NCI-H1436 treated with DMSO at 0.1 percent for 48 hours (cell line): Measurements from ENCODE around the gene DSCAM.

Experiments used
- DNase-seq: peaks from one replicate; lab custom pipeline; 2025; lab: John Stamatoyannopoulos, UW

DSCAM gene

DNA sequence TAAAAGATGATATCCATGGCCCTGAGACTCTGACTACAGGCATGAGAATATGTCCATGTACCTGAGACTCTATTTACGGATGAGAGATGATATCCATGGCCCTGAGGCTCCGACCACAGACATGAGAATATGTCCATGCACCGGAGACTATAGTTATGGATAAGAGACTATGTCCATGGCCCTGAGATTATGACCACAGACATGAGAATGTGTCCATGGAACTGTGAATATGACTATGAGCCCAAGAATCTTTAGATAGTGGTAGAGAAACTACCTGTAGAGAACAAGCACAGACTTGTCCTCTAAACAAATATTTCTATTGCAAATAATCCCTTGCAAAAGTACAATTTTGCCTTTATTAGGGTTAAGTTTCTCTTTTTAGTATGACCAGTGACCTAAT is 716.5 kb downstream of the DSCAM start:
- DNase-seq, result no peak

DNA sequence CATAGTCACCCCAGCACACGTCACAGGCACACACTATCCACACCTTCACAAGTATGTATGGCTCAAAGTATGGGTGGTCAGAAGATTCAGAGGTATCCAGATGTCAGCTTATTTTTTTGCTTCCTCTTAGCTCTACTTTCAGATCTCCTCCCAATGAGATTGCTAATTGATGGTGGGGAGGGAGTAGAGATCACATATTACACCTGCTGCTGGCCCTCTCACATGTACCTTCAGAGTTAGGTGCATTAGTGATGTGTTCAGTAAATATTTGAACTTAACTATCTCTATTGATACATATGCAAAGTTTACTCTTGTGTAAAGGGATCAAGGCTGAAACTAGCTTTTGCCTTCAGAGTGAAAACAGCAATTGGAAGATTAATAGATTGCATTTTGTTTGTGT is 717.1 kb downstream of the DSCAM start:
- DNase-seq, result no peak

DNA sequence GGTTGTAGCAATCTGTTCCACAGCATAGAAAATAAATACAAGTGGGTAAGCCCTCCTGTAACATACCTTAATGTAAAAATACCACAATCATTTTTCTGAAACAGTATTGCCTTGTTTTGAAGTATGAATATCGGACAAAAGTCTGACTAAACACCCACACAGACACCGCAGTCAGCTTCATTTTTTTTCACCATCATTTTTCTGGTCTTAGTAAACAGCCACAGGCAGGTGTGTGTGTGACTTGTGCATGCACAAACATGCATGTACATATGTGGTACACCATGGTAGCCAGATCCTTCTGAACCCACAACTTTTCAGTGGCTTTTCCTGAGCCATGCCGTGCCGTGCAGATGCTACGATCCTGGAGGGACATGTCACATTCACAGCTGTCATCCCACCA is 718.1 kb downstream of the DSCAM start:
- no peak for DNase-seq

DNA sequence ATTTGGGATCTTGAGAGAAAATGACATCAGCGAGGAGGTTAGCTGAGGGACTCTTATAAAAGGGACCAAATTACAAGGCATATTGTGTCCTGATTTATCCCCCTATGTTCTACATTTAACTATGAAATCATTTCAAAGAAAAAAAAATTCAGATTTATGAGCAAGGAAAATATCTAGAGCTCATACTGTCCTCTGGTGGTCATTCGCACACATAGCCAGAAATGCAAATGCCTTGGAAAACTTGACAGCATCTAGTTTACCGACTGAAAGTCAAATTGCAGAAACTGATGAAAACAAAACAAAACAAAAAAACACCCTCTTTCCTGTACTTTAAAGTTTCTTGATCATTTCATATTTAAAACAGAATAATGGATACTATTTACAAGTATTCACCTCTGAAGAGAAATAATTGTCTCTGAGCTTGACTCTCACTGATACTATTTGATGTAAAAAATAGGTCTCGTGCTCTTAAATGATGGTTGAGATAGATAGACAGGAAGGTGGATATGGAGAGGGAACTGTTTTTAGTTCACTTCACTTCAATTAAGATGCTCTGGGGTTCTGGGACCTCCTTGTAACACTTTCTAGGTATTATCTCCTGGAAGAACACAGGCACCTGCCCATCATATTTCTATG is 725.9 kb downstream of the DSCAM start:
- DNase-seq, result peak; percentile 3

GRCh38 chr21:40118527-40118926 is 728.4 kb downstream of the DSCAM start:
- DNase-seq, result no peak

DNA sequence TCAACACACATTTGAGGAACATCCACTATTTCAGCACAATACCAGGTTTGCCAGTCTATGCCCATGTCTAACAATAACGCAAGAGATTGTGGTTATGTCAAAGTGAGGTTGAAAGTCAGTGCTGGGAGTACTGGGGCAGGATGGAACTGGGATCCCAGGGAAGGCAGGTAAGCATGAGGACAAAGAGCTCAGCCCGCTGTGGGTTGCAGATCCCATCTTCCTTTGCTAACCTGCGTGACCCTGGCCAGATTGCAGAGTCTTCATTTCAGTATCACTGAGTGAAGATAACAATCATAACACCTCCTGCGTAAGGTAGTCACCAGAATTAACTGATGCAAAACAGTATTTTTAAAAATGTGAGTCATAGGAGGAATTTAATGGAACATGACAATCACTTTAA is 729.7 kb downstream of the DSCAM start:
- DNase-seq, result no peak

- no peak for DNase-seq
These were observed 731.2 kb downstream of the DSCAM start for GRCh38 chr21:40115775-40116174.

- DNase-seq, result no peak
These were observed 744.3 kb downstream of the DSCAM start for GRCh38 chr21:40102682-40103081.

- DNase-seq, result no peak
These were observed 747.1 kb downstream of the DSCAM start for GRCh38 chr21:40099809-40100208.

- no peak for DNase-seq
These were observed 751.5 kb downstream of the DSCAM start for GRCh38 chr21:40095477-40095876.

GRCh38 chr21:40080385-40080784 is 766.6 kb downstream of the DSCAM start:
- no peak for DNase-seq

DNA sequence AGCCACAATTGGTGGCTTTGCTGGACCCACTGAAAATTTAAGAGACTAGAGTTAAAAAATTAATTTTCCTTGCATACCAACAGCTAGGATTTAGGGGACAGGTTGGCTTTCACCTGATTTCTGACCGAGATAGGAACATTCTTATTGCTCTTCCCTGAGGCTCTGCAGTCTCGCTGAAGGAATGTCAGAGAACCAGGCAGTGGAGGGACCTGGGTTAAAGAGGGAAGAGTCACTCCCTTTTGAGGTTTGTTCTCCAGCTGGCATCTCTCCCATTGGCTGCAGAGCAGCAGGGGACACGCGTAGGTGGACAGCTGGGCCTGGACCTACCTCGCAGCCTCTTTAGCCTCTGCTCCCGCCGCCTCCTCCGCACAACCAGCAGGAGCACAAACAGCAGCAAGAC is 772.2 kb downstream of the DSCAM start:
- no peak for DNase-seq

DNA sequence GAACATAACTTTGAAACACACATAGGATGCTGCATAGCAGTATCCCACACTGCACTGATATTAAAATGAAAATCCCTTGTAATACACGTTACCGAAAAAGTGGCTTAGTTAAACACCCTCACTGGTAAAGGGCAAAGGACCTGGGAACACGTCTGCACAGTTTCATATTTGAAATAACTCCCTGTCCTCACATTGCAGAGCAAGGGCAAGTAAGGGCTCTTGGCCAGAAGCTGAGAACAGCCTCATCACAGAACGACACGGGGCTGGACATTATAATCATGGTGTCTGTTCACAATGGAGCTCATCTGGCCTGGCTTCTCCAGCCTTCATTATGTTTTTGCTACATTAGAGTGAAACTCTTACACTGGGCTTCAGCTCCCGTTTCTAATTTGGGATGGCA is 772.8 kb downstream of the DSCAM start:
- DNase-seq, result no peak

DNA sequence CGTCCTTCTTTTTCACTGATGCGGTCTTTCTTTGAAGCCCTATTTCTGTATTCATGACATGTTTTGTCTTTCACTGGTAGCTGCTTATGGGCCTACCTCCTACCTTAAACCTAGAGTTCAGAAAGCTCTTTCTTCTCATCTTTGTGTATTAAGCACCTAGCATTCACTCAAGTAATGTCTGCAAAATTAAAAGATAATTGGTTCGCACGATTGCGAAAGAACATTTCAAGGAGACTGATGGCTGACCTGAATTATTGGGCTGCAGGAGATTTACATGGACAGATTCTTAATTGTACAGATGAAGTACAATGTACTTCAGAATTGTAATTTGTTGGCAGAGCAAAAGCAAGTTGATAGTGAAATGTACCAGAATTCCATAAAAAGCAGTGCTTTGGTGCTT is 773.3 kb downstream of the DSCAM start:
- no peak for DNase-seq

- DNase-seq, result no peak
These were observed 776.1 kb downstream of the DSCAM start for GRCh38 chr21:40070871-40071270.

DNA sequence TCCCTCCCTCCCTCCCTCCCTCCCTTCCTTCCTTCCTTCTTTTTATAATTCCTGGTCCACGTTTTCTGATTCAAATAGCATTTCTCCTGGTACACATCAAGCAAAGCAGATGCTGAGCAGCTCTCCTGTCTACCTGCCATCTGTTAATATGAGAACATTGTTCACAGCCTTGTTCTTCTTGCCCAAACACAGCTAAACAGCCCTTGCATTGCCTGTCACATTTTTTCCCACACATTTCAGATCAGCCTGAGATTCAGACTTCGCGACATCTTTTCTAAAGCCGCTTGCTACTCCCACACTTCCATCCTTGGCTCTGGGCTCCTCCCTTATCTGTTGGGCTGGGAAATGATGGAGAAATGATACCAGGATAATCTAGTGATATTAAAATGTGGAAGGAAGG is 779.2 kb downstream of the DSCAM start:
- no peak for DNase-seq

- no peak for DNase-seq
These were observed 780.7 kb downstream of the DSCAM start for GRCh38 chr21:40066221-40066620.

GRCh38 chr21:40060083-40060677 is 786.8 kb downstream of the DSCAM start:
- DNase-seq, result peak; percentile 55

- DNase-seq, result no peak
These were observed 789.6 kb downstream of the DSCAM start for GRCh38 chr21:40057331-40057730.

GRCh38 chr21:40056031-40056430 is 790.9 kb downstream of the DSCAM start:
- no peak for DNase-seq

- DNase-seq, result peak; percentile 56
These were observed 792.6 kb downstream of the DSCAM start for GRCh38 chr21:40054403-40054802.

- DNase-seq, result no peak
These were observed 794.0 kb downstream of the DSCAM start for GRCh38 chr21:40053007-40053406.

DNA sequence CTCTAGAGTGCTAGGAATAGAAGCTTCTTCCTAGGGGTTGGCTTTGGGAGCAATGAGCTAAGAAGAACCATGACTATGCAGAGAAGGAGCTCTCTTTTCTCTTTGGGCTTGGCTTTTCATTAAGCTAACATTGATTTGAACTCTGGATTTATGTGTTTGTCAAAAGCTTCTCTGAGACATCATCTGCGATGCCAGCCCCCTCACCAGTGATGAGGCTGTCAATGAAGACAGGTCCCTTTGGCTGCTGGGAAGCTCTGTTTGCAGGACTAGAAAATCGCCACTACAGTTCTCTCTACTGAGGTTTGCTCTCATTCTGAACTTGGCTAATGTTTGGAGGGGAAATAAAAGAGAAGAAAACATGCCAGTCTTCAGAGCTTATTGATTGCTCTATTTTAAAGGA is 794.7 kb downstream of the DSCAM start:
- no peak for DNase-seq

DNA sequence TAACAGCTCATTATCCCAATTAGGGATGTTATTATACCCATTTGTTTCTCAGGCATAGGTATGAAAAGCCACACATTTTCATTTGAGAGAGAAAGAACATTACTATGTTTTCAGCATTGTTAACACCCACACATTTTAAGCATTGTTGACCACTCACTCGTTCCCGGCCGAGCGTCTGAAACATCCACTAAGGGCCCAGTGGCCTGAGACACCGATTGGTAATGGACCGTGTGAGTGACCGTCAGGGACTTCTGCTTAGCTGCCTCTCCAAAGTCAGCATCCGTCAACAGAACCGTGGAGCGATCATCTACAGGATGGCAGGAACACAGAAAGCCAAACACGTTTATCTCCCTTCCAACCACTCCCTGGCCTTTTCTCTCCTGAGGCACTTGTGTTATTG is 795.2 kb downstream of the DSCAM start:
- DNase-seq, result no peak
